HG03103 (cell line): Measurements from ENCODE around the gene GRIK4.

Experiments
- ATAC-seq: cut with Tn5 transposase; IDR thresholded peaks from one replicate; pipeline ENCODE4 v1.9.1; 2021; ENCODE audit warnings: low read depth; ENCODE audit not compliant: unreplicated experiment

Gene GRIK4

DNA sequence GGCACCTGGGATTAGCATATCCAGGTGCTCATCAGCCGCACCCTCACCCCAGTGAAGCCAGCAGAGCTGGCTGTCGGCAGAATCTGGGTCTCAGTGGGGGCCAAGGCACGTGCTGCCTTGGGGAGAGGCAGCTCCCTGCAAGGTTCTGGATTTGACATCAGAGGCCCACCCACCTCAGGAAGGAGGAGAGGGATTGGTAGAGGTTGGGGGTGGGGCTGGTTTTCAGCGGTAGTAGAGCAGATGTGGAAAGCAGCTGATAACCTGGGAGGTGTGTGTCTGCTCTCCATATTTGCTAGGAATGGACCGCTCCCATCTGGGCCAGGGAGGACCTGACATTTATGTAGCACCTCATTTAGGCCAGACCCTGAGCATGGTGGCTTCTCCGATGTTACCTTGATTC, 147.5 kb downstream of the GRIK4 start:
- ATAC-seq, result no peak

- no peak for ATAC-seq
These were observed 148.5 kb downstream of the GRIK4 start for GRCh38 chr11:120660024-120660565.

DNA sequence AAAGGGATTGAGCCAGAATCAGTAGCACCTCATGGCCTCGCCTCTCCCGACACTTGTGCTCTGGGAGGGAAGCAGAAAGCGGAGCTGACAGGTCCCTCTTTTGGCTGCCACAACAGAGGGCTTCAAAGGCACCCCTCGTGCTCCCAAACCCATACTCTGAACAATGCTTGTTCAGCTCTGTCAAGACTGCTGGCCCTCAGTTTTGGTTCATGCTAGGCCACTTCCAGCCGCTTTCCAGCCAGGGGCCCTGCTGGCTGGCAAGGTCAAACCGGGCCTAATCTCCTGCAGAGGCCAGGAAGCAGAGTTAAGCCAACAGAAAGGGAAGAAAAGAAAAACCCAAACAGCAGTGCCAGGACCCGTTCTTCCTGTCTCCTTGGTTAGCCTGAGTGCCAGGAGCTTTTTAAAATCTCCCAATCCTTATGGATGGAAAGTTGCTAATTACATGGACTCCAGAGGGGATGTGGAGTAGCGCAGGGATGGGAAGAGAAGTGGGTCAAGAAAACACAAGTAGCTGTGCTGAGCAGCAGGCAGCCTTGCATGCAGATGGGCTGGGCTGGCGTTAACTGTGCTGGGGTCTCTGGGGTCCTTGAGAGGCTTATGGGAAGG, 150.6 kb downstream of the GRIK4 start:
- ATAC-seq, result no peak

DNA sequence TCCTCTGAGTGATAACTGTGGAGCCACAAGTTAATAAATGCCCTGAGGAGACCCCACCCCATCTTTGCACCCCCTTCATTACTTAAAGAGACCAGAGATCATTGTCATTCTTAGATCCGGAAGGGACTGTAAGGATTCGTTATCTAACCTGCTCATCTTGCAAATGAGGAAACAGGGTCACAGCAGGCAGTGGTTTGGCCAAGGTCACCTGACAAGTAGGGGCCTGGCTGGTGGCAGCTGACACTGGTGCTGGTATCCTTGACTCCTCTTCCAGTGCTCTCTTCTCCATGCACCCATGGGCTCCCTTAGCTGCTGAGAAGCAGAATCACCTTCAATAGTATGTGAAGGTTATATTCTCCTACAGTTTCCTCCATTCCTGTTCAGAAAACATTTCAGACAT, 151.6 kb downstream of the GRIK4 start:
- ATAC-seq, result no peak

GRCh38 chr11:120666121-120666639, 154.6 kb downstream of the GRIK4 start:
- no peak for ATAC-seq

DNA sequence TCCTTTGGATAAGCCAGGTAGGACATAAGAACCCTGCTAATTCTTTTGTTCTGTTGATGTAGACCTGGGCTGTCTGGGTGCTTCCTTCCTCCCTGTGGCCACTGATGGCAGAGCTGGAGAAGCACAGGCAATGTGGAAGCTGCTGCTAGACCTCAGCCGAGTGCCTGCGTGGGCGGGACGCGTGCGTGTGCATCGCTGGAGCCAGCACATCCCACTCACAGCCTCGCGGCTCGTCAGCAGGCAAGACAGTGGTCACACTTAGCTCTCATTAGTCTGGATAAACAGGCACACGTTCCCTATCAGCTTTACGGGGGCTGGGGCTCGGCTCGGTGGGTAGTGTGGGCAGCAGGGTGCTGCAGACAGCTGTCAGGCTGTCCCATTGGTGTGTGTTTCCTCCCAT, 155.7 kb downstream of the GRIK4 start:
- ATAC-seq, result no peak

- ATAC-seq, result no peak
These were observed 156.4 kb downstream of the GRIK4 start for GRCh38 chr11:120667934-120668333.

DNA sequence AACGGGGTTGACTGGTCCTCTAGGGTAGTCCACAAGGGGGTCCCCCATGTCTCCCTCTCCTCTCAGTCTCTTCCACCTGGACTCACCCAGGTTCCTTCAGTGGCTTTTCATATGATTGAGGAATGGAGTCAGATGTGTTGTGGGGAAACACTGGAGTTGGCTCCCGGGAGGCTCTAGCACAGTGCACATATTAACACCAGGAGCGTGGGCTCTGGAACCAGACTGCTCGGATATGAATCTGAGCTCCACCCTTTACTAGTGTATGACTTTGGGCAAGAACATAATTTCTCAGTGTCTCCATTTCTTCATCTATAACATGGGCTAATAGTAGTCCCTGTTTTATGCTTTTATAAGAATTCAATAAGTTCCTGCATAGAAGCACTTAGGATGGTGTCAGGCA, 157.0 kb downstream of the GRIK4 start:
- no peak for ATAC-seq

- ATAC-seq, result no peak
These were observed 163.0 kb downstream of the GRIK4 start for GRCh38 chr11:120674542-120674941.

- no peak for ATAC-seq
These were observed 163.6 kb downstream of the GRIK4 start for GRCh38 chr11:120675171-120675570.

DNA sequence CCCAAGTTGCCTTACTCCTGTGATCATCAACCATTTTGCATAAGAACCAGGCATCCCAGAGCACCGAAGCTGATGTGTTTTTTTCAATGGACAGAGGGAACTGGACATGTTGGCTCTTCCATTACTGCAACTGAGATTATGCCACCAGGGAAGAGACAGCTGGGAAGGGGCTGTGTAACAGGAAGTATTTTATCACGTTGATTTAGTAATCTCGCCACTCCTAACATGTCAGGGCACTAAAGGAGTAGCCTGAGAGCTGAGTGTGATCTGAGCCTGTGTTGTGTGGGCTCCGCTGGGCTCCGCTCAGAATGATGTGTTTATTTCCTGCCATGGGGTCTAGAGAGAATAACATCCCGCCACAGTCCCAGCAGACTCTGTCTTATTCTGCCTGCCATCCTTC, 165.4 kb downstream of the GRIK4 start:
- no peak for ATAC-seq

GRCh38 chr11:120680322-120680721, 168.8 kb downstream of the GRIK4 start:
- no peak for ATAC-seq

DNA sequence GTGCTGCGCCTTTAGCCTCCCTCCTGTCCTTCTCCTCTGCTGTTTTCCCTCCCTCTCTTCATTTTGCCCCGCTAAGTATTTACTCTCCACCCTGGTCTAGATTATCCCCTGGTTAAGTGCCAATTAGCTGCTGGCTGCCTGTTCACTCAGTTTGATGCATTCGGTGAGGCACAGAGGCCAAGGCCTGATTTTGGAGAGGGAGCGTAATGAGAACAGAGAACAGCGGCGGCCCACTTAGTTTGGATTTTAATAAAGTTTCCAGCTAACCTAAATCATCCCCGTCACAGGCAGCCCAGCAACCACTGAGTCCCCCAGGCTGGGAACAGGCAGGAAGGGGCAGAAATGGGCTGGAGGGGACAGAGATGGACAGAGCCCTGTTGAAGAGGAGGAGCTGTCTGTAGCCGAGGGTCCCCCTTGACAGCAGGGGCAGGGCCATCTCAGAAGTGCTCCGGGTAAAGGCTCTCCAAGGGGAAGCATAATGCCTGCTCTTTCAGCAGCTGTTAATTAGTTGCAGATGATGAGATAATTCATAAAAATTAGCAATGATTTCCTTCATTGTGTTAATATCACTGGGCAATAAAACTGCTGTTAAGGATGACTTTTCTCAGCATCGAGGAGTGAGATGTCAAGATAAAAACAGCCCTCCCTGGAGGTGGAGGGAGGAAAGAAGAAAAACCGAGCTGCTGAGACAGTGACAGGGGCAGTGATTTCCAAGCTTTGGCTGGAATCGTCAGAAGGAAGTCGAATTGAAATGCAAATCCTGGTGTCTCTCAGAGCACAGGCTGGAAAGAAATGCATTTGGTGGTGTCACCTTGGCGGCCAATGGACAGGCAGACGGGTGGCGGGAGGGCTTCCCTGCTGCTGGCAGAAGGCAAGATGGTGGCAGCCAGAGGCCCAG, 170.1 kb downstream of the GRIK4 start:
- no peak for ATAC-seq

GRCh38 chr11:120682332-120682649, 170.7 kb downstream of the GRIK4 start:
- ATAC-seq, result no peak

- no peak for ATAC-seq
These were observed 171.3 kb downstream of the GRIK4 start for GRCh38 chr11:120682866-120683265.

GRCh38 chr11:120686516-120686915, 175.0 kb downstream of the GRIK4 start:
- no peak for ATAC-seq

GRCh38 chr11:120688163-120688562, 176.6 kb downstream of the GRIK4 start:
- no peak for ATAC-seq

DNA sequence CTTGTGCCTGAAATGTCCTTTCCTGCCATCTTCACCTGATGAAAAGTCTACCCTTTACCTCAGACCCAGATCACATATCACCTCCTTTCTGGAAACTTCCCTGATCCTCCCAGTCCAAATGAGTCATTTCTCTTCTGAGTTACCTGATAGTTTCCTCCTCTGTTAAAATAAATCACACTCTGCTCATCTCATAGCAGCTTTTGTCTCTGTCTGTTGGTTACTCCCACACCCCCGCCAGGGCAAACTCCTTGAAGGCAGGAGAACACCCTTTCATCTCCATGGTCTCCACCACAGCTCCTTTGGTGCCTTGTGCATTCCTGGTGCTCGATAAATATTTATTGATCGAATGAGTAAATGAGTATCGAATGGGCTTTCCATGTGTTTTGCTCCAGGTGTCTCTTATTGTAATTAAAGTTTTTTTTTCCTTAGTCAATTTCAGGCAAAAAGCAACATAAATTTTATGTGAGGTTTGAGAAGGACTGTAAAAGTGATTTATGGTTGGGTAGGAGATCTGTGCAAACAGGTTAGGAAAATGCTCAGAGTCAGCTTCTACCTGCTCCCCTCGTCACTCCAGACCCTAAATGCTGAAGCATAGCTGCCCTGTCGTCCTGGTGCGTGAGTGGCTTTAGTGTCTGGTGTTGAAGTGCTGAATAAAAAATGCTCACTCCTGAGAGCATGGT, 178.2 kb downstream of the GRIK4 start:
- ATAC-seq, result no peak

DNA sequence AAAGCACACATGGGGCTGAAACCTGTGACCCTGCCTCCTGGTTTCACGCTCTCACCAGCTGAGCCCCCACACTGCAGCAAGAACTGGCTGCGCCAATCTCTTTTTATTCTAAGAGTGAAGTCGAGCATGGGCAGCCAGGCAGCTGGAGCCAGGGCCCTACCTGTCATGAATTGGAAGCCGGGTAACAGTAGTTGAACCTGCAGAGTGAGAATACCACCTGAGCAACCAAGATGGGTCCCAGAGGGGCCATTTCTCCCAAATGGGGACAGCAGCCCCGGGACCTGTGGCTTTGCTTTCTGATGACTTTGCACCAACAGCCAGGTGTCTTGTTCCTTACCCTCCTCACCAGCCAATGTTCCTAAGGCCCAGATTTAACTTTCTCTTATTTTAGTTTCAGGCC, 178.9 kb downstream of the GRIK4 start:
- no peak for ATAC-seq

DNA sequence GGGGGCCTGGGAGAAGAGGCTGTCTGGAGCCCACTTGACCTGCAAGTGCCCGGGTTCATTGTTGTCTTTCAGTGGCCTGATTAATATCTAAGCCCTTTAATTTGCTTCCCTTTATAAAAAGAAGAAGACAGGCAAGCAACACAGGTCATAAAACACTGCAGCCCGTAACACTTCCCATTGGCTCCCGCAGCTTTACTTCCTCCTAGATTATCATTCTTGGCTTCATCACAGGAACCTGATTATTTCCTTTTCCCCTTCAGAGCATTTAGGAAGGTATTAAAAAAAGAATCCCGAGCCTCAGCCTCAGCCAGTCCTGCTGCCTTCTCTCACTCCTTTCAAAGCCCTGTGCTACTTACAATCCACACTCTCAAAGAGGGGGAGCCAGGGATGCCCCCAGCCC, 183.2 kb downstream of the GRIK4 start:
- no peak for ATAC-seq

- ATAC-seq, result no peak
These were observed 183.9 kb downstream of the GRIK4 start for GRCh38 chr11:120695426-120695825.
